Keratinocyte (primary cell): ENCODE data around the gene RALGPS2.

Source experiments
- EZH2 ChIP-seq: IDR thresholded peaks from one replicate; pipeline ENCODE4 v1.6.1; 2012; ENCODE audit warnings: inconsistent platforms, mild to moderate bottlenecking, low read length, moderate library complexity
- TF ChIP-seq, protein P1 (sequence below), 3 experiments: IDR thresholded peaks in 1 of 3; conservative IDR thresholded peaks in 1 of 3; optimal IDR thresholded peaks in 1 of 3; 2 replicates in 2 of 3; 3 replicates in 1 of 3; pipeline versions ENCODE3 to v1.5.1; 2011; ENCODE audit warnings: low read length in 3 of 3, mild to moderate bottlenecking in 3 of 3, moderate library complexity in 2 of 3, control low read depth in 1 of 3, inconsistent platforms in 1 of 3; ENCODE audit not compliant: insufficient read depth in 2 of 3; ENCODE audit errors: extremely low read depth in 1 of 3

DNA sequence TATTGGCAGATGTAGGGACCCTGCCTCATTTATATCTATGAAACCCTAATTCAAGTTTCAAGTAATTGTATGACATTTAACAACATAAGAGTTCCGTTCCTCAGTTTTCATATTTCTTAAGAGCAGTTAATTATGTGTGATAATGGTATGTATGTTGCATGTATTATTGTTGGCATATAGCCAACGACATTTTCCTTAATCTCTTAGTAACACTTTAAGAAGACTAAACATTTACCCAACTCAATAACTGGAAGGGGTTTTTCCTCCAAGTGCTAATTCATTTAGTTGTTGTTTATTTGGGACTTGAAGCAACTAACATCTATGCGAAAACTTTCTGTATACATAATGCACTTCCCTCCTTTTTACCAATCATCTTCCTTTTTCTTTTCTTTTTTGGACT, 1.5 kb upstream of the RALGPS2 start:
- TF ChIP-seq, protein P1, sequence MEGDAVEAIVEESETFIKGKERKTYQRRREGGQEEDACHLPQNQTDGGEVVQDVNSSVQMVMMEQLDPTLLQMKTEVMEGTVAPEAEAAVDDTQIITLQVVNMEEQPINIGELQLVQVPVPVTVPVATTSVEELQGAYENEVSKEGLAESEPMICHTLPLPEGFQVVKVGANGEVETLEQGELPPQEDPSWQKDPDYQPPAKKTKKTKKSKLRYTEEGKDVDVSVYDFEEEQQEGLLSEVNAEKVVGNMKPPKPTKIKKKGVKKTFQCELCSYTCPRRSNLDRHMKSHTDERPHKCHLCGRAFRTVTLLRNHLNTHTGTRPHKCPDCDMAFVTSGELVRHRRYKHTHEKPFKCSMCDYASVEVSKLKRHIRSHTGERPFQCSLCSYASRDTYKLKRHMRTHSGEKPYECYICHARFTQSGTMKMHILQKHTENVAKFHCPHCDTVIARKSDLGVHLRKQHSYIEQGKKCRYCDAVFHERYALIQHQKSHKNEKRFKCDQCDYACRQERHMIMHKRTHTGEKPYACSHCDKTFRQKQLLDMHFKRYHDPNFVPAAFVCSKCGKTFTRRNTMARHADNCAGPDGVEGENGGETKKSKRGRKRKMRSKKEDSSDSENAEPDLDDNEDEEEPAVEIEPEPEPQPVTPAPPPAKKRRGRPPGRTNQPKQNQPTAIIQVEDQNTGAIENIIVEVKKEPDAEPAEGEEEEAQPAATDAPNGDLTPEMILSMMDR (optimal IDR thresholded peaks at IDR 0.05 in 1 of 3, IDR thresholded peaks at IDR 0.05 in 1 of 3, conservative IDR thresholded peaks at IDR 0.05 in 1 of 3; ENCODE audit: extremely low read depth in 1 of 3, insufficient read depth in 2 of 3, low read length in 3 of 3), result no peak
- no peak for TF ChIP-seq EZH2
